B cell (primary cell): ENCODE measurements around the gene ADARB2.

Experiments used
- CTCF ChIP-seq: fragments of 200-600 bp; IDR thresholded peaks from one replicate; pipeline ENCODE4 v1.8.0; 2022; ENCODE audit warnings: antibody characterized with exemption, mild to moderate bottlenecking
- EZH2 ChIP-seq: IDR thresholded peaks from 2 replicates; pipeline ENCODE4 v1.6.1; 2012; ENCODE audit warnings: borderline replicate concordance, low read depth, mild to moderate bottlenecking, moderate library complexity, low read length; ENCODE audit not compliant: insufficient read depth, poor library complexity, severe bottlenecking

GRCh38 chr10:1575481-1576244, 161.7 kb downstream of the ADARB2 start:
- no peak for TF ChIP-seq EZH2
- no peak for TF ChIP-seq CTCF
